ENCODE results near the gene DUSP6. TPM values are rescaled to one million over a fixed set of nuclear protein-coding genes. Genes with fewer than 3 reads are reported as not detected.

DUSP6 gene
- polyA plus RNA-seq, 1 donor from 2014 or later: 44.3 TPM

DNA sequence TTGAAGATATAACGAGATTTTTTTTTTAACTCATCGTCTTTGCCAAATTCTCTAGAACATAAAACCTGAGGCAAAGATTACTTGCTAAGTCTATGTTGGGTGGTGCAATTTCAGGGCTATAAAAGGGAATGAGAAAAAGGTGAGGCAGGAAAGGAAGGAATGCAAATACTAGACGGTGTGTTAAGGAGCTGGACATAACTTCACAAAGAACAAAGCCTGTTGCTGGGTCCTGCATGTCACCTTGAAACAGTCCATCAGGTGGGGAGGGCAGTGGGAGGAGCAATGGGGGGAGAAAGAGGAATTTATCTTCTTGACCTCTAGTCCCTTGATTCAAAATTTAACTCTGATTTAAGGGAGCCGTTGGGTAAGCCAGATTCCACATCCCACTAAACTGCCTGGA, 16.1 kb upstream of the DUSP6 start:
- Histone ChIP-seq H4K20me1 (ENCODE audit: insufficient read depth) (no peaks in the 10 kb centered on the region), H3K27ac (ENCODE audit: low read length) (no peak overlapping the region), H3F3A (ENCODE audit: insufficient read depth, low read length, poor library complexity, severe bottlenecking) (no peaks in the 10 kb centered on the region), H2AFZ (ENCODE audit: low read depth, low read length) (no peak overlapping the region), H3K9ac (ENCODE audit: low read length) (no peak overlapping the region), H3K36me3 (ENCODE audit: insufficient read depth, low read length) (no peaks in the 10 kb centered on the region), H3K4me2 (ENCODE audit: low read length) (no peak overlapping the region), H3K4me3 (ENCODE audit: low read length) (no peak overlapping the region), H3K9me2 (ENCODE audit: insufficient read depth, low read length) (no peaks in the 10 kb centered on the region), H3K79me2 (replicated peaks; ENCODE audit: insufficient read depth, low read length) (no peaks in the 10 kb centered on the region), H3K9me3 (ENCODE audit: low read length) (no peaks in the 10 kb centered on the region), H3K27me3 (ENCODE audit: insufficient read depth, low read depth, low read length) (no peaks in the 10 kb centered on the region)
- no peak for TF ChIP-seq POLR2AphosphoS5 (IDR thresholded peaks at IDR 0.05)
- TF ChIP-seq TAF1 (IDR thresholded peaks at IDR 0.05; ENCODE audit: low read depth): no peak
- no peak for TF ChIP-seq EP300 (conservative IDR thresholded peaks at IDR 0.05; ENCODE audit: poor library complexity, severe bottlenecking)
- TF ChIP-seq MXI1 (conservative IDR thresholded peaks at IDR 0.05; ENCODE audit: poor library complexity, severe bottlenecking): no peak
- TF ChIP-seq, protein P1, sequence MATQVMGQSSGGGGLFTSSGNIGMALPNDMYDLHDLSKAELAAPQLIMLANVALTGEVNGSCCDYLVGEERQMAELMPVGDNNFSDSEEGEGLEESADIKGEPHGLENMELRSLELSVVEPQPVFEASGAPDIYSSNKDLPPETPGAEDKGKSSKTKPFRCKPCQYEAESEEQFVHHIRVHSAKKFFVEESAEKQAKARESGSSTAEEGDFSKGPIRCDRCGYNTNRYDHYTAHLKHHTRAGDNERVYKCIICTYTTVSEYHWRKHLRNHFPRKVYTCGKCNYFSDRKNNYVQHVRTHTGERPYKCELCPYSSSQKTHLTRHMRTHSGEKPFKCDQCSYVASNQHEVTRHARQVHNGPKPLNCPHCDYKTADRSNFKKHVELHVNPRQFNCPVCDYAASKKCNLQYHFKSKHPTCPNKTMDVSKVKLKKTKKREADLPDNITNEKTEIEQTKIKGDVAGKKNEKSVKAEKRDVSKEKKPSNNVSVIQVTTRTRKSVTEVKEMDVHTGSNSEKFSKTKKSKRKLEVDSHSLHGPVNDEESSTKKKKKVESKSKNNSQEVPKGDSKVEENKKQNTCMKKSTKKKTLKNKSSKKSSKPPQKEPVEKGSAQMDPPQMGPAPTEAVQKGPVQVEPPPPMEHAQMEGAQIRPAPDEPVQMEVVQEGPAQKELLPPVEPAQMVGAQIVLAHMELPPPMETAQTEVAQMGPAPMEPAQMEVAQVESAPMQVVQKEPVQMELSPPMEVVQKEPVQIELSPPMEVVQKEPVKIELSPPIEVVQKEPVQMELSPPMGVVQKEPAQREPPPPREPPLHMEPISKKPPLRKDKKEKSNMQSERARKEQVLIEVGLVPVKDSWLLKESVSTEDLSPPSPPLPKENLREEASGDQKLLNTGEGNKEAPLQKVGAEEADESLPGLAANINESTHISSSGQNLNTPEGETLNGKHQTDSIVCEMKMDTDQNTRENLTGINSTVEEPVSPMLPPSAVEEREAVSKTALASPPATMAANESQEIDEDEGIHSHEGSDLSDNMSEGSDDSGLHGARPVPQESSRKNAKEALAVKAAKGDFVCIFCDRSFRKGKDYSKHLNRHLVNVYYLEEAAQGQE (IDR thresholded peaks at IDR 0.05; ENCODE audit: borderline replicate concordance): no peak
- TF ChIP-seq, protein P2, sequence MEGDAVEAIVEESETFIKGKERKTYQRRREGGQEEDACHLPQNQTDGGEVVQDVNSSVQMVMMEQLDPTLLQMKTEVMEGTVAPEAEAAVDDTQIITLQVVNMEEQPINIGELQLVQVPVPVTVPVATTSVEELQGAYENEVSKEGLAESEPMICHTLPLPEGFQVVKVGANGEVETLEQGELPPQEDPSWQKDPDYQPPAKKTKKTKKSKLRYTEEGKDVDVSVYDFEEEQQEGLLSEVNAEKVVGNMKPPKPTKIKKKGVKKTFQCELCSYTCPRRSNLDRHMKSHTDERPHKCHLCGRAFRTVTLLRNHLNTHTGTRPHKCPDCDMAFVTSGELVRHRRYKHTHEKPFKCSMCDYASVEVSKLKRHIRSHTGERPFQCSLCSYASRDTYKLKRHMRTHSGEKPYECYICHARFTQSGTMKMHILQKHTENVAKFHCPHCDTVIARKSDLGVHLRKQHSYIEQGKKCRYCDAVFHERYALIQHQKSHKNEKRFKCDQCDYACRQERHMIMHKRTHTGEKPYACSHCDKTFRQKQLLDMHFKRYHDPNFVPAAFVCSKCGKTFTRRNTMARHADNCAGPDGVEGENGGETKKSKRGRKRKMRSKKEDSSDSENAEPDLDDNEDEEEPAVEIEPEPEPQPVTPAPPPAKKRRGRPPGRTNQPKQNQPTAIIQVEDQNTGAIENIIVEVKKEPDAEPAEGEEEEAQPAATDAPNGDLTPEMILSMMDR (IDR thresholded peaks at IDR 0.05; ENCODE audit: poor library complexity, severe bottlenecking): no peak
- no peak for TF ChIP-seq RAD21 (conservative IDR thresholded peaks at IDR 0.05)
- no peak for TF ChIP-seq SMC3 (conservative IDR thresholded peaks at IDR 0.05; ENCODE audit: poor library complexity)
- TF ChIP-seq EZH2 (IDR thresholded peaks at IDR 0.05; ENCODE audit: borderline replicate concordance, insufficient read depth, low read length, poor library complexity, severe bottlenecking): no peak

DNA sequence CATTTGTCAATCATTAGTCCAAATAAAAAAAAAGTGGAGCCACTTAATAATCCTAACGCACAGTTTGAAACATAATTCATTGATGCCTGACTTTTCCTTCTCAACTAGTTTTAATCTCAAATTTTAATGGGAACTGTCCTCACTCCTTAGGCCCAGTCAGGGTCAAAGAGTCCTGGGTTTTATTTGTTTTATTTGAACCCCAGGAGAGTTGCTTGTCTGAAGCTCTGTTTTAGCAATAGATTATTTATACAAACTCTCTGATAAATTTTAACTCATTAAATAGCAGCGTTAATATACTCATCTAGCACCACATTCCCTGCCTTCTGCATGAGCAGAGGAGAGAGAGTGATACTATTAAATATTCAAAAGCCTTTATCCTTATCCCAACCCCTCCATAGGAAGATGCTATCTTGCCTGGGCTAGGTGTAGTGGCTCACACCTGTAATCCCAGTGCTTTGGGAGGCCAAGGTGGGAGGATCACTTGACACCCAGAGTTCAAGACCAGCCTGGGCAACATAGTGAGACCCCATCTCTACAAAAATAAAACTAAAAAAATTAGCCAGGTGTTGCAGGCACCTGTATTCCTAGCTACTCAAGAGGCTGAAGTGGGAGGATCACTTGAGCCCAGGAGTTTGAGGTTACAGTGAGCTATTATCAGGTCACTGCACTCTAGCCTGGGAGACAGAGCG, 14.5 kb upstream of the DUSP6 start:
- Histone ChIP-seq H3K36me3 (ENCODE audit: insufficient read depth, low read length) (no peaks in the 10 kb centered on the region), H4K20me1 (ENCODE audit: insufficient read depth) (no peaks in the 10 kb centered on the region), H3K79me2 (replicated peaks; ENCODE audit: insufficient read depth, low read length) (no peaks in the 10 kb centered on the region), H3K27me3 (ENCODE audit: insufficient read depth, low read depth, low read length) (no peaks in the 10 kb centered on the region), H3K9me3 (ENCODE audit: low read length) (no peaks in the 10 kb centered on the region), H3K9me2 (ENCODE audit: insufficient read depth, low read length) (no peaks in the 10 kb centered on the region), H3K27ac (ENCODE audit: low read length) (no peak overlapping the region), H2AFZ (ENCODE audit: low read depth, low read length) (no peak overlapping the region), H3F3A (ENCODE audit: insufficient read depth, low read length, poor library complexity, severe bottlenecking) (no peaks in the 10 kb centered on the region), H3K4me3 (ENCODE audit: low read length) (no peak overlapping the region), H3K9ac (ENCODE audit: low read length) (no peak overlapping the region), H3K4me2 (ENCODE audit: low read length) (no peak overlapping the region)
- TF ChIP-seq POLR2AphosphoS5 (IDR thresholded peaks at IDR 0.05) (no peak), EZH2 (IDR thresholded peaks at IDR 0.05; ENCODE audit: borderline replicate concordance, insufficient read depth, low read length, poor library complexity, severe bottlenecking) (no peak), SMC3 (conservative IDR thresholded peaks at IDR 0.05; ENCODE audit: poor library complexity) (no peak), EP300 (conservative IDR thresholded peaks at IDR 0.05; ENCODE audit: poor library complexity, severe bottlenecking) (no peak)
- TF ChIP-seq, protein P1 (IDR thresholded peaks at IDR 0.05; ENCODE audit: borderline replicate concordance): no peak
- TF ChIP-seq, protein P2 (IDR thresholded peaks at IDR 0.05; ENCODE audit: poor library complexity, severe bottlenecking): no peak

All from neural cell (in vitro differentiated cells).